ENCODE results near the gene CKS1B. TPM values are rescaled to one million over a fixed set of nuclear protein-coding genes. Genes with fewer than 3 reads are reported as not detected.

Gene CKS1B
- total and polyA plus RNA-seq, 9 donors = 57.1 to 84.9 (median 69.9) TPM

GRCh38 chr1:155002464-155003226 lies 28.2 kb downstream of the CKS1B start, which contains the start of gene ZBTB7B:
ZBTB7B (plus strand) TSS chr1:155002802; CDS start chr1:155014661, 11,859 bp downstream.
- under 1% methylated on average over 14 of the region's 35 CpGs for WGBS (ENCODE audit: insufficient coverage)
- peaks cover 72% of the 10 kb centered on the region for H3K4me1 ChIP-seq (ENCODE audit: control insufficient read depth, insufficient read depth, low read length)
- peak within 1 kb of the TSS; percentile 96 for H3K27ac ChIP-seq (ENCODE audit: low read length)
- H3K9me3 ChIP-seq (replicated peaks; ENCODE audit: control insufficient read depth, low read depth, low read length) = no peaks in the 10 kb centered on the region
- DNase-seq = no peak
- no peaks in the 10 kb centered on the region for H3K27me3 ChIP-seq (ENCODE audit: control insufficient read depth, insufficient read depth, low read length)
- H3K36me3 ChIP-seq (ENCODE audit: control insufficient read depth, insufficient read depth, low read length) = no peaks in the 10 kb centered on the region
- peak within 1 kb of the TSS; percentile 86 for H3K4me3 ChIP-seq (ENCODE audit: low read length)

GRCh38 chr1:155003227-155003765 lies 28.8 kb downstream of the CKS1B start:
- Histone ChIP-seq H3K4me1 (ENCODE audit: control insufficient read depth, insufficient read depth, low read length) (peaks cover 79% of the 10 kb centered on the region), H3K27ac (ENCODE audit: low read length) (peak overlapping the region; percentile 95), H3K9me3 (replicated peaks; ENCODE audit: control insufficient read depth, low read depth, low read length) (no peaks in the 10 kb centered on the region), H3K36me3 (ENCODE audit: control insufficient read depth, insufficient read depth, low read length) (no peaks in the 10 kb centered on the region), H3K4me3 (ENCODE audit: low read length) (peak overlapping the region; percentile 70), H3K27me3 (ENCODE audit: control insufficient read depth, insufficient read depth, low read length) (no peaks in the 10 kb centered on the region)
- peak; percentile 70 for DNase-seq
- under 1% methylated on average over 19 of the region's 37 CpGs for WGBS (ENCODE audit: insufficient coverage)

- peak overlapping the region; percentile 95 for H3K27ac ChIP-seq (ENCODE audit: low read length)
- no peaks in the 10 kb centered on the region for H3K9me3 ChIP-seq (replicated peaks; ENCODE audit: control insufficient read depth, low read depth, low read length)
- no peaks in the 10 kb centered on the region for H3K27me3 ChIP-seq (ENCODE audit: control insufficient read depth, insufficient read depth, low read length)
- peak overlapping the region; percentile 70 for H3K4me3 ChIP-seq (ENCODE audit: low read length)
- 2% methylated on average over 8 of the region's 34 CpGs for WGBS (ENCODE audit: insufficient coverage)
- peak; percentile 82 for DNase-seq
- peaks cover 82% of the 10 kb centered on the region for H3K4me1 ChIP-seq (ENCODE audit: control insufficient read depth, insufficient read depth, low read length)
- no peaks in the 10 kb centered on the region for H3K36me3 ChIP-seq (ENCODE audit: control insufficient read depth, insufficient read depth, low read length)
Measured at GRCh38 chr1:155003766-155004351, 29.4 kb downstream of the CKS1B start.

- 36% methylated on average over 2 of the region's 5 CpGs for WGBS (ENCODE audit: insufficient coverage)
- DNase-seq = no peak
- H3K36me3 ChIP-seq (ENCODE audit: control insufficient read depth, insufficient read depth, low read length) = no peaks in the 10 kb centered on the region
- H3K9me3 ChIP-seq (replicated peaks; ENCODE audit: control insufficient read depth, low read depth, low read length) = no peaks in the 10 kb centered on the region
- H3K4me1 ChIP-seq (ENCODE audit: control insufficient read depth, insufficient read depth, low read length) = peaks cover 82% of the 10 kb centered on the region
- H3K4me3 ChIP-seq (ENCODE audit: low read length) = peak overlapping the region; percentile 70
- peak overlapping the region; percentile 95 for H3K27ac ChIP-seq (ENCODE audit: low read length)
- H3K27me3 ChIP-seq (ENCODE audit: control insufficient read depth, insufficient read depth, low read length) = no peaks in the 10 kb centered on the region
Measured at GRCh38 chr1:155004352-155005075, 30.0 kb downstream of the CKS1B start.

- no peak for DNase-seq
- no CpG with 5 or more reads among the region's 17 CpGs for WGBS (ENCODE audit: insufficient coverage)
- H3K27ac ChIP-seq (ENCODE audit: low read length) = peak overlapping the region; percentile 95
Measured at GRCh38 chr1:155005076-155006011, 30.9 kb downstream of the CKS1B start.

GRCh38 chr1:155006601-155007101 lies 32.2 kb downstream of the CKS1B start:
- WGBS (ENCODE audit: insufficient coverage) = 31% methylated on average over 2 of the region's 2 CpGs

More at GRCh38 chr1:155005076-155006011, 30.9 kb downstream of the CKS1B start:
- Histone ChIP-seq H3K9me3 (replicated peaks; ENCODE audit: control insufficient read depth, low read depth, low read length) (no peaks in the 10 kb centered on the region), H3K4me3 (ENCODE audit: low read length) (no peak overlapping the region), H3K4me1 (ENCODE audit: control insufficient read depth, insufficient read depth, low read length) (peaks cover 74% of the 10 kb centered on the region), H3K27me3 (ENCODE audit: control insufficient read depth, insufficient read depth, low read length) (no peaks in the 10 kb centered on the region), H3K36me3 (ENCODE audit: control insufficient read depth, insufficient read depth, low read length) (no peaks in the 10 kb centered on the region)

GRCh38 chr1:155007251-155007828 lies 32.9 kb downstream of the CKS1B start:
- DNase-seq = no peak
- Histone ChIP-seq H3K27me3 (ENCODE audit: control insufficient read depth, insufficient read depth, low read length) (no peaks in the 10 kb centered on the region), H3K36me3 (ENCODE audit: control insufficient read depth, insufficient read depth, low read length) (no peaks in the 10 kb centered on the region), H3K27ac (ENCODE audit: low read length) (no peak overlapping the region), H3K4me3 (ENCODE audit: low read length) (no peak overlapping the region), H3K9me3 (replicated peaks; ENCODE audit: control insufficient read depth, low read depth, low read length) (no peaks in the 10 kb centered on the region), H3K4me1 (ENCODE audit: control insufficient read depth, insufficient read depth, low read length) (peaks cover 77% of the 10 kb centered on the region)
- WGBS (ENCODE audit: insufficient coverage) = 73% methylated on average over 4 of the region's 6 CpGs

More at GRCh38 chr1:155006601-155007101, 32.2 kb downstream of the CKS1B start:
- Histone ChIP-seq H3K36me3 (ENCODE audit: control insufficient read depth, insufficient read depth, low read length) (no peaks in the 10 kb centered on the region), H3K27me3 (ENCODE audit: control insufficient read depth, insufficient read depth, low read length) (no peaks in the 10 kb centered on the region), H3K9me3 (replicated peaks; ENCODE audit: control insufficient read depth, low read depth, low read length) (no peaks in the 10 kb centered on the region), H3K4me1 (ENCODE audit: control insufficient read depth, insufficient read depth, low read length) (peaks cover 72% of the 10 kb centered on the region), H3K27ac (ENCODE audit: low read length) (no peak overlapping the region), H3K4me3 (ENCODE audit: low read length) (no peak overlapping the region)
- peak; percentile 78 for DNase-seq

- peaks cover 76% of the 10 kb centered on the region for H3K4me1 ChIP-seq (ENCODE audit: control insufficient read depth, insufficient read depth, low read length)
- peak overlapping the region; percentile 15 for H3K4me3 ChIP-seq (ENCODE audit: low read length)
- WGBS (ENCODE audit: insufficient coverage) = 60% methylated on average over 7 of the region's 16 CpGs
Measured at GRCh38 chr1:155008015-155008941, 33.8 kb downstream of the CKS1B start.

More at GRCh38 chr1:155008015-155008941, 33.8 kb downstream of the CKS1B start:
- DNase-seq = no peak
- H3K27ac ChIP-seq (ENCODE audit: low read length) = no peak overlapping the region
- no peaks in the 10 kb centered on the region for H3K36me3 ChIP-seq (ENCODE audit: control insufficient read depth, insufficient read depth, low read length)
- no peaks in the 10 kb centered on the region for H3K9me3 ChIP-seq (replicated peaks; ENCODE audit: control insufficient read depth, low read depth, low read length)
- H3K27me3 ChIP-seq (ENCODE audit: control insufficient read depth, insufficient read depth, low read length) = no peaks in the 10 kb centered on the region
